ENCODE measurements around the gene DHX58. TPM values are rescaled to one million over a fixed set of nuclear protein-coding genes. Genes with fewer than 3 reads are reported as not detected.

DHX58 gene
- total and polyA plus RNA-seq, 2 of the 4 experiments (the other 2 are of a cell fraction), result 1.1 to 2.8 TPM

GRCh38 chr17:42133461-42134041 is 21.0 kb upstream of the DHX58 start:
- Histone ChIP-seq H3K9me1 (ENCODE audit: insufficient read depth, low read length) (peaks cover 54% of the 10 kb centered on the region), H3K9ac (ENCODE audit: low read depth, low read length) (no peak overlapping the region), H3K36me3 (ENCODE audit: control insufficient read depth, insufficient read depth, low read length) (peaks cover 22% of the 10 kb centered on the region), H3K14ac (replicated peaks; ENCODE audit: low read depth, low read length) (peak overlapping the region; percentile 62), H3K4me3 (ENCODE audit: insufficient read depth, low read depth, low read length) (no peak overlapping the region), H3K27me3 (ENCODE audit: control insufficient read depth, insufficient read depth, low read length) (no peaks in the 10 kb centered on the region), H4K20me1 (ENCODE audit: insufficient read depth, low read length) (peaks cover 71% of the 10 kb centered on the region), H2BK5ac (ENCODE audit: low read depth, low read length, poor library complexity, severe bottlenecking) (peak overlapping the region; percentile 27), H4K8ac (ENCODE audit: low read depth in 2 of 2, low read length in 2 of 2) (no peak overlapping the region; a peak in 1 of 4 replicates), H2AK9ac (replicated peaks; ENCODE audit: low read depth, low read length, poor library complexity) (no peak overlapping the region), H3K4ac (ENCODE audit: low read depth, low read length) (peak overlapping the region; percentile 33), H2BK120ac (ENCODE audit: low read depth, low read length) (no peak overlapping the region; the same call in 1 of the 2 replicates), H3K4me1 (ENCODE audit: control insufficient read depth, insufficient read depth, low read length) (peaks cover 30% of the 10 kb centered on the region), H4K5ac (ENCODE audit: low read depth, low read length) (no peak overlapping the region), H3K18ac (ENCODE audit: low read depth, low read length) (no peak overlapping the region), H2AK5ac (ENCODE audit: low read depth, low read length) (peak overlapping the region; percentile 68; the same call in 1 of the 2 replicates), H2BK20ac (ENCODE audit: low read depth, low read length) (no peak overlapping the region), H3K79me1 (ENCODE audit: low read depth in 1 of 2, low read length in 2 of 2) (peaks cover 48 to 92% of the 10 kb centered on the region in 2 experiments), H3K56ac (ENCODE audit: extremely low read depth, insufficient read depth, low read length) (no peak overlapping the region), H3K9me3 (ENCODE audit: control insufficient read depth, insufficient read depth, low read length) (no peaks in the 10 kb centered on the region), H2AFZ (replicated peaks; ENCODE audit: low read length, poor library complexity) (no peak overlapping the region), H3K27ac (ENCODE audit: insufficient read depth, low read length) (no peak overlapping the region), H4K91ac (ENCODE audit: insufficient read depth, low read depth, low read length) (no peak overlapping the region), H3K4me2 (ENCODE audit: low read depth, low read length) (no peak overlapping the region), H2BK15ac (ENCODE audit: low read depth, low read length) (peak overlapping the region; percentile 34; the same call in 1 of the 3 replicates), H3K23ac (ENCODE audit: low read depth, low read length) (peak overlapping the region; percentile 41; the same call in 1 of the 2 replicates)
- intact Hi-C loops (cut with micrococcal nuclease) (loop anchor here (10.0 kb wide), 1 partner anchor 391 kb away; no protein-coding TSS in a partner anchor), dilution Hi-C loops (cut with HindIII; ENCODE audit: low sequenced_read_pairs, unreplicated experiment) (no loop called here), in situ Hi-C loops (cut with MboI; ENCODE audit: low sequenced_read_pairs) (no loop called here)
- BruUV-seq (replicated peaks), result no TSS peak
- CTCF ChIA-PET, result no interaction called here
- POLR2A ChIA-PET (ENCODE audit: unreplicated experiment), result no interaction called here
- DNase-seq, result no peak
- ATAC-seq (ENCODE audit: low read depth), result no peak
- TF ChIP-seq RCOR1 (IDR thresholded peaks at IDR 0.05; ENCODE audit: insufficient replicate concordance, low read length) (no peak), NFE2L2 (IDR thresholded peaks at IDR 0.05; ENCODE audit: low read depth, low read length) (no peak), BHLHE40 (IDR thresholded peaks at IDR 0.05; ENCODE audit: low read depth, low read length) (no peak), POLR2A (IDR thresholded peaks at IDR 0.05; ENCODE audit: low read depth, low read length) (no peak), FOS (IDR thresholded peaks at IDR 0.05; ENCODE audit: low read depth, low read length) (no peak), MAZ (IDR thresholded peaks at IDR 0.05; ENCODE audit: borderline replicate concordance, low read depth, low read length) (no peak), MAFK (IDR thresholded peaks at IDR 0.05; ENCODE audit: low read depth, low read length) (no peak), RAD21 (IDR thresholded peaks at IDR 0.05; ENCODE audit: low read length) (no peak), SMC3 (IDR thresholded peaks at IDR 0.05; ENCODE audit: low read depth, low read length) (no peak), CHD1 (IDR thresholded peaks at IDR 0.05; ENCODE audit: low read depth, low read length) (no peak), CEBPB (IDR thresholded peaks at IDR 0.05; ENCODE audit: low read depth, low read length) (no peak), MXI1 (IDR thresholded peaks at IDR 0.05; ENCODE audit: borderline replicate concordance, low read depth, low read length) (no peak), RFX5 (IDR thresholded peaks at IDR 0.05; ENCODE audit: low read depth, low read length) (no peak)
- TF ChIP-seq, protein P1, sequence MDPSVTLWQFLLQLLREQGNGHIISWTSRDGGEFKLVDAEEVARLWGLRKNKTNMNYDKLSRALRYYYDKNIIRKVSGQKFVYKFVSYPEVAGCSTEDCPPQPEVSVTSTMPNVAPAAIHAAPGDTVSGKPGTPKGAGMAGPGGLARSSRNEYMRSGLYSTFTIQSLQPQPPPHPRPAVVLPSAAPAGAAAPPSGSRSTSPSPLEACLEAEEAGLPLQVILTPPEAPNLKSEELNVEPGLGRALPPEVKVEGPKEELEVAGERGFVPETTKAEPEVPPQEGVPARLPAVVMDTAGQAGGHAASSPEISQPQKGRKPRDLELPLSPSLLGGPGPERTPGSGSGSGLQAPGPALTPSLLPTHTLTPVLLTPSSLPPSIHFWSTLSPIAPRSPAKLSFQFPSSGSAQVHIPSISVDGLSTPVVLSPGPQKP (IDR thresholded peaks at IDR 0.05; ENCODE audit: borderline replicate concordance, low read depth, low read length), result no peak
- TF ChIP-seq, protein P2, sequence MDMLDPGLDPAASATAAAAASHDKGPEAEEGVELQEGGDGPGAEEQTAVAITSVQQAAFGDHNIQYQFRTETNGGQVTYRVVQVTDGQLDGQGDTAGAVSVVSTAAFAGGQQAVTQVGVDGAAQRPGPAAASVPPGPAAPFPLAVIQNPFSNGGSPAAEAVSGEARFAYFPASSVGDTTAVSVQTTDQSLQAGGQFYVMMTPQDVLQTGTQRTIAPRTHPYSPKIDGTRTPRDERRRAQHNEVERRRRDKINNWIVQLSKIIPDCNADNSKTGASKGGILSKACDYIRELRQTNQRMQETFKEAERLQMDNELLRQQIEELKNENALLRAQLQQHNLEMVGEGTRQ (IDR thresholded peaks at IDR 0.05; ENCODE audit: low read depth, low read length), result no peak
- TF ChIP-seq, protein P3, sequence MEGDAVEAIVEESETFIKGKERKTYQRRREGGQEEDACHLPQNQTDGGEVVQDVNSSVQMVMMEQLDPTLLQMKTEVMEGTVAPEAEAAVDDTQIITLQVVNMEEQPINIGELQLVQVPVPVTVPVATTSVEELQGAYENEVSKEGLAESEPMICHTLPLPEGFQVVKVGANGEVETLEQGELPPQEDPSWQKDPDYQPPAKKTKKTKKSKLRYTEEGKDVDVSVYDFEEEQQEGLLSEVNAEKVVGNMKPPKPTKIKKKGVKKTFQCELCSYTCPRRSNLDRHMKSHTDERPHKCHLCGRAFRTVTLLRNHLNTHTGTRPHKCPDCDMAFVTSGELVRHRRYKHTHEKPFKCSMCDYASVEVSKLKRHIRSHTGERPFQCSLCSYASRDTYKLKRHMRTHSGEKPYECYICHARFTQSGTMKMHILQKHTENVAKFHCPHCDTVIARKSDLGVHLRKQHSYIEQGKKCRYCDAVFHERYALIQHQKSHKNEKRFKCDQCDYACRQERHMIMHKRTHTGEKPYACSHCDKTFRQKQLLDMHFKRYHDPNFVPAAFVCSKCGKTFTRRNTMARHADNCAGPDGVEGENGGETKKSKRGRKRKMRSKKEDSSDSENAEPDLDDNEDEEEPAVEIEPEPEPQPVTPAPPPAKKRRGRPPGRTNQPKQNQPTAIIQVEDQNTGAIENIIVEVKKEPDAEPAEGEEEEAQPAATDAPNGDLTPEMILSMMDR (conservative IDR thresholded peaks at IDR 0.05; ENCODE audit: low read depth, low read length), result no peak
- 58% methylated on average over 3 of the region's 4 CpGs; no CpG with 5 or more reads in 1 of the 2 experiments for WGBS, 2 experiments (ENCODE audit: extremely low coverage in 2 of 2, insufficient read length in 1 of 2)
